ENCODE measurements around the gene KIAA0825.
A peak's percentile ranks its signal among the peaks of the same experiment; 100 is the strongest.
"Not testable (repeated sequence)": the region's sequence is repeated elsewhere in the genome, so short reads cannot be mapped to it uniquely, and the experiment has no call there.

KIAA0825 gene

DNA sequence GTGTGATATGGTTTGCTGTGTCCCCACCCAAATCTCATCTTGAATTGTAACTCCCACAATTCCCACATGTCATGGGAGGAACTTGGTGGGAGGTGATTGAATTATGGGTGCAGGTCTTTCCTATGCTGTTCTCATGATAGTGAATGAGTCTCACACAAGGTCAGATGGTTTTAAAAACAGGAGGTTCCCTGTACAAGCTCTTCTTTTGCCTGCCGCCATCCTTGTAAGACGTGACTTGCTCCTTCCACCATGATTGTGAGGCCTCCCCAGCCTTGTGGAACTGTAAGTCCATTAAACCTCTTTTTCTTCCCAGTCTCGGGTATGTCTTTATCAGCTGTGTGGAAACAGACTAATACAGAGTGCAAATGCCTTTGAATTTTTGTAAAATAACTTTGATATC, 447.3 kb downstream of the KIAA0825 start:
- not testable (repeated sequence) for DNase-seq, ATAC-seq

DNA sequence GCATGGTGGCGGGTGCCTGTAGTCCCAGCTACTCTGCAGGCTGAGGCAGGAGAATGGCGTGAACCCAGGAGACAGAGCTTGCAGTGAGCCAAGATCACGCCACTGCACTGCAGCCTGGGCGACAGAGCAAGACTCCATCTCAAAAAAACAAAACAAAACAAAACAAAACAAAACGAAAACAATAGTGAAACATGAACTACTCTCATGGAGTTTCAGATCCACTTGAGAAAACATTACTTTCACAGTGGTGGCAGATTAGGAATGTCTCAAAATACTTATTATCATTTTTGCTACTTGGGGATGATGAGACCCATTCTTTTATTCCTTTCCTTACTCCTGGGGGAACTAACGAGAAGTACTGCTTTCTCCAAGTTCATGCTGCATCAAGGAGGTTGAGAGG, 448.2 kb downstream of the KIAA0825 start:
- not testable (repeated sequence) for DNase-seq, ATAC-seq

DNA sequence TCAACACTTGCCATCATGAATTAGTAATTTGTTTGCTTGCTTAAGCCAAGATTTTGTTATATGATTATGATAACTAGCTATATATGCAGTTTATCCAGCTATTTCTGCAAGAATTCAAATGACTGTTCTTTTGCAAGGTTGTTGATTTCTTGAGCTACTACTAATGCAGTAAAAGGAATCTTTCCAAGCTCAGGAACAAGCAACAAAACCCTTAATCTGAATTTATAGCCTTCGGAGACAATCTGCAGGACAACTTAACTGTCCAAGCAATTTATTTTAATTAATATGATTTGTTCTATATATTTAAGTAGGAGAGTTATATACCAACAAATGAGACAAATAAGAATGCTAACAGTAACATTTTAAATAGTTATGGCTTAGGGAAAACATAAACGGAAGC, 450.3 kb downstream of the KIAA0825 start:
- ATAC-seq (no peak), DNase-seq (no peak)

DNA sequence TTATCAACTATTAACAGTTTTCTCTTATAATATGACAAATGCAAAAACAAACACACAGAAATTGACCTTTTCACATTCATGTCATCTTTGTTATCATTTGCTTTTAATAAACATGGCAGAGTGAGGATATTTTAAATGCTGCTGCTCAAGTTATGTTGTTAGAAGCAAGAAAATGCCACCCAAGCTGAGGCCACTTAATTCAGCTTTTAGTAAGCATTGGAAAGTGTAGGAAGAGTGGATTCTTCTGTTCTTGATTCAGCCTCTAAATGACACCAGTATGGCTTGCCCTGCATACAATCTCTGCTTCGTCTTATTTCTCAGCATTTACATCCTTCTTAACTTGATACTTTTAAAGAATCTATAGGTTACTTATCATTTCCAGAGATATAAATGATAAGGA, 456.6 kb downstream of the KIAA0825 start:
- DNase-seq (no peak), ATAC-seq (no peak)

DNA sequence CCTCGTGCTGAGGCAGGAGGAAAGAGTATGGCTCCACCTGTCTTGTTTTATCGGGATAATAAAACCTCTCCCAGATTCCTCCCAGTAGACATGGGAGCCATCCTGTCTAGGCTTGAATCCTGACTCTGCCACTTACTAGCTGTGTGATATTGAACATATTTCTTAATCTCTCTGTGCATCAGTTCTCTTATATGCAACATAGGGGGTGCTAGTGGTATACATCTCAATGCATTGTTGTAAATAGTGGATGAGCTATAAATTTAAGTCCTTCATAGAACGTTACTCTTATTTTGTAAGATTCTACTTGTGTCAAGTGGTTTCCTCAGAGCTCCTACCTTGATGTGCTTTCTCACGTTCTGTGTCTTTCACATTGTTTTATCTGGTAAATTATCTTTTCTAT, 459.3 kb downstream of the KIAA0825 start:
- ATAC-seq (no peak), DNase-seq (no peak)

DNA sequence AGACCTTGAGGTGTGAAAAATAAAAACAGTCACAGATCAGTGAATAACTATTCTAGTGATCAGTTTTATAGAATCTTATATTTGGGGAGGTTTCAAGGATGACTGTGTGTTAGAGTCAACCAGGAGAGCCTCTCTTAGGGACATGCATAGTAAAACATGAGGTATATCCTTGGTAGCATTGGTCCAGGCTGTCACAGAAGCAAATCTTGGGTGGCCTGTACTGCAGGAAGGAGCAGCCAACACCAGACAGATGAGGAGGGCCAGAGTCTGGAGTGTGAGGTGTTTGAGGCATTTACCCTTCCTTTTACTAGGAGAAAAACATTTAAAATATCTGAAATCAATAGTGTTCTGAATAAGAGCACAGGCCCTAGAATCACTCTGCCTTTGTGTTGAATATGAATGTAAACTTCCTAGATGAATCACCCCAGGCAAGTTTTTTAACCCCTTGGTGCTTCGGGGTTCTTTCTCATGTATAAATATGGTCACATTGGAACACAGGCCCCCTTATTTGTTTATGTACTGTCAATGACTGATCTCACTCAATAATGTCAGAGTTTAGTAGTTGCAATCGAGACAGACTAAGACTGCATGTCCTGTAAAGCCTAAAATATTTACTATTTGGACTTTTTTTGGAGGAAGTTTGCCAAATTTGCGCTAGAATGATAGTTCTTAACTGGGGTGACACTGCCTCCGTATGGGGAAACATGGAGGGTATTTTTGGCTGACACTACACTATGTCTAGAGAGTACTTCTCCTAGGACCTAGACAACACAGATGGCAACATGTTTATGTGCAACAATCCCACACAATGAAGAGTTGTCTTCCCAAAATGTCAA, 460.5 kb downstream of the KIAA0825 start:
- DNase-seq (no peak), ATAC-seq (no peak)

DNA sequence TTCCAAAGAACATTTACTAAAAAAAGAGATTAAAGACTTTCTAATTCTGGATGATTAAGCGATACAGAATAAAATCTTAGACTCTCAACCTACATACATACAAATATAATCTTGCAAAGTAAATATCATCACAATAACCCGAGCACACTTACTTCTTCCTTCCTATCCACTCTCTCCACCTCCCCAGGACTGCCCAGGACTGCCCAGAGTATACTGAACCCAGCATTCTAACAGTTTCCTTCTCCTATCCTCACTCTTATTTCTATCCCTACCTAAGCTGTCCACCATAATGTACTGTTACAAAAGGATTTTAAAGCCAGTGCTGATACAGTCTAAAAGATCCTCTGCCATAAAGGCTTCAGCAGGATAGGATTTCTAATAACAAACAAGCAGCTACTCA, 463.7 kb downstream of the KIAA0825 start:
- no peak for ATAC-seq
- DNase-seq = no peak

DNA sequence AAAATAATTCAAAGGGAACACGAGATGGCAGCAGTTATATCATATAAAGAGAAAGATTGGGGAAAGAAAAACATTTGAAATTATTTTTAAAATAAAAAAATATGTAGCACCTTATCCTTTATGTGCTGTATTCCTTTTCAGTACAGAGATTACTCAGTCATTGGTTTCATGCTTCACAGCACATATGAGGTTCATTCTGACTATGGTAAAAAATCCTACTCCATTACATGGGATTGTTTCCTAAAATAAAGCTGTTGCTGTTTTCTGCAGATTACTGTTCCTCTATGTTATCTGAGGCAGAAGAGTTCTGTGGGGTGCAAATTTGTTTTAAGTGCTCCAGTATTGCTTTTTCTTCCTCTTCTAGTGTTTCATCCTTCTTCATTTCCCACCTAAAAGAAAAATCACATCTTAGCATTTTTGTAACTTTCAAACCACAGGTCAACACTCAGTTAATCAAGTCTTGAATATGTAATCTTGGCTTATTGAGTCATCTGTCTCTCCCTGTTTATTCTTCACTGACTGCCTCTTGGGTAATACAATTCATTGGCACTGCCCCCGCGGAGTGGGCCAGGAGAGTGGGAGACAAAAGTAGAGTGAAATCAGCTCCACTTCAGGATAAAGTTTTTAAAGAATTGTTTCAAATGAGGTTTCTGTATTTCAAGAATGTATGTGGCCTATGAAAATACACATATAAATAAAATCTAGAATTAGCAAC, 464.5 kb downstream of the KIAA0825 start:
- no peak for ATAC-seq
- no peak for DNase-seq

DNA sequence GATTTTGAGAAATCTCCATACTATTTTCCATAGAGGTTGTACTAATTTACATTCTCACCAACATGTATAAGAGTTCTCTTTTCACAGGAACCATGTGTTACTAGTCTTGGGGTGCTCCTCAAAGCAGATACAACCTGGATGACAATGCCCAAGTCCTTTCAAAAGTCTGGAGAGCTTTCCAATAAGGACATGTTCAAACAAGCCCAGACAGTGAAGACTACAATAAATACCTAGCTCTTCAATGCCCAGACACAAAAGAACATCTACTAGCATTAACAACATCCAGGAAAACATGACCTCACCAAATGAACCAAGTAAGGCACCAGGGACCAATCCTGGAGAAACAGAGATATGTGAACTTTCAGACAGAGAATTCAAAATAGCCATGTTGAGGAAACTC, 474.8 kb downstream of the KIAA0825 start:
- DNase-seq, ATAC-seq: not testable (repeated sequence)

DNA sequence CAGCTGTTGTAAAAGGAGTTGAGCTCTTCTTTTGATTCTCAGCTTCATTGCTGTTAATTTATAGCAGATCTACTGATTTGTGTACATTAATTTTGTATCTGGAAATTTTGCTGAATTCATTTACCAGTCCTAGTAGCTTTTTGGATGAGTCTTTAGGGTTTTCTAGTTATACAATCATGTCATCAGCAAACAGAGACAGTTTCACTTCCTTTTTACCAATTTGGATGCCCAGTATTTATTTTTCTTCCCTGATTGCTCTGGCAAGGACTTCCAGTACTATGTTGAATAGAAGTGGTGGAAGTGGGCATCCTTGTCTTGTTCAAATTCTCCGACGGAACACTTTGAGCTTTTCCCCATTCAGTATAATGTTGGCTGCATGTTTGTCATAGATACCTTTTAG, 478.1 kb downstream of the KIAA0825 start:
- no peak for DNase-seq
- ATAC-seq = no peak

DNA sequence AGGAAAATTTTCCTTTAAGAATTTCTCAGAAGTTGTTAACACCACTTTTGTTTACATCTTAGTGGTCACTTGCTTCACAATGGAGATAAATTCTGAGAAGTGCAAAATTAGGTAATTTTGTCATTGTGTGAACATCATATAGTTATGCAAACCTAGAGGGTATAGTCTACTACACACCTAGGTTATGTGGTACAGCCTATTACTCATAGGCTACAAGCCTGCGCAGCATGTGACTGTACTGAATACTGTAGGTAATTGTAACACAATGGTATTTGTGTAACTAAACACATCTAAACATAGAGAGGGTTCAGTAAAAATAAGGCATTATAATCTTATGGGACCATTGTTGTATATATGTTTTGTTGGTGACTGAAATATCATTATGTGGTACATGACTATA, 488.3 kb downstream of the KIAA0825 start:
- ATAC-seq (no peak), DNase-seq (no peak)

DNA sequence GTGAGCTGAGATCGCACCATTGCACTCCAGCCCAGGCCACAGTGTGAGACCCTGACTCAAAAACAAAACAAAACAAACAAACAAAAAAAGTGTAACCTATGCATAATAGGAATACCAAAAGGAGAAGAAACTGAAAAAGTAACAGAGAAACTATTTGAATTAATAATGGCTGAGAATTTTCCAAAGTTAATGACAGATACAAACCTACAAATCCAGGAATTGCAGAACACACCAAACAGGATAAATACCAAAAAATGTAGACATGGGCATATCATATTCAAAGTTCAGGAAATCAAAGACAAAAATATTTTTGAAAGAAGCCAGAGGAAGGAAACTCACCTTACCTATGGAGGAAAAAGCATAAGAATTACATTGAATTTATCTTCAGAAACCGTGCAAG, 493.3 kb downstream of the KIAA0825 start:
- no peak for ATAC-seq
- no peak for DNase-seq

DNA sequence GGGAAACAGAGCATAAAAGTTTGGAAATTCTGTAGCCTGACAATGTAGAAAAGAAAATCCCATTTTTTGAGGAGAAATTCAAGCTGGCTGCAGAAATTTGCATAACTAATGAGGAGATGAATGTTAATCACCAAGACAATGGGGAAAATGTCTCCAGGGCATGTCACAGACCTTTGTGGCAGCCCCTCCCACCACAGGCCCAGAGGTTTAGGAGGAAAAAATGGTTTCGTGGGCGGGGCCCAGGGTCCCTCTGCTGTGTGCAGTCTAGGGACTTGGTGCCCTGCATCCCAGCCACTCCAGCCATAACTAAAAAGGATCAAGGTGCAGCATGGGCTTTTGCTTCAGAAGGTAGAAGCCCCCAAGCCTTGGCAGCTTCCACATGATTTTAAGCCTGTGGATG, 502.1 kb downstream of the KIAA0825 start:
- not testable (repeated sequence) for ATAC-seq

DNA sequence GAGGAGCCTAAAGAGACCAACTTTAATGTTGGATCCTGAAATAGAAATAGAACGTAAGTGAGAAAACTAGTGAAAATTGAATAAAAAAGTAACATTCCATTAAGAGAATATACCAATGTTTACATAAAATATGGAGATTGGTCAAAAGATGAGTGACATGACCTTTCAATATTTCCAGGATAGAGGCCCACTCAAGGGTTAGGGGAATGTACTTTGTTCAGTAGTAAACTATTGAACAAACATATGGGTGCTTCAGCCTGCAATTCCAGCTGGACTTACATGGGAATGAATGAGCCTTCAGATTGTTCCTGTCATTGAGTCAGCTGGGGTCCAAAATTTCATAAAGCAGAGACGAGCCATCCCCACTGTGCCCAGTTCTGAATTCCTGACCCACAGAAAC, 505.3 kb downstream of the KIAA0825 start:
- no peak for ATAC-seq
- DNase-seq = no peak

More for the DNA sequence above, 502.1 kb downstream of the KIAA0825 start:
- DNase-seq = not testable (repeated sequence)

DNA sequence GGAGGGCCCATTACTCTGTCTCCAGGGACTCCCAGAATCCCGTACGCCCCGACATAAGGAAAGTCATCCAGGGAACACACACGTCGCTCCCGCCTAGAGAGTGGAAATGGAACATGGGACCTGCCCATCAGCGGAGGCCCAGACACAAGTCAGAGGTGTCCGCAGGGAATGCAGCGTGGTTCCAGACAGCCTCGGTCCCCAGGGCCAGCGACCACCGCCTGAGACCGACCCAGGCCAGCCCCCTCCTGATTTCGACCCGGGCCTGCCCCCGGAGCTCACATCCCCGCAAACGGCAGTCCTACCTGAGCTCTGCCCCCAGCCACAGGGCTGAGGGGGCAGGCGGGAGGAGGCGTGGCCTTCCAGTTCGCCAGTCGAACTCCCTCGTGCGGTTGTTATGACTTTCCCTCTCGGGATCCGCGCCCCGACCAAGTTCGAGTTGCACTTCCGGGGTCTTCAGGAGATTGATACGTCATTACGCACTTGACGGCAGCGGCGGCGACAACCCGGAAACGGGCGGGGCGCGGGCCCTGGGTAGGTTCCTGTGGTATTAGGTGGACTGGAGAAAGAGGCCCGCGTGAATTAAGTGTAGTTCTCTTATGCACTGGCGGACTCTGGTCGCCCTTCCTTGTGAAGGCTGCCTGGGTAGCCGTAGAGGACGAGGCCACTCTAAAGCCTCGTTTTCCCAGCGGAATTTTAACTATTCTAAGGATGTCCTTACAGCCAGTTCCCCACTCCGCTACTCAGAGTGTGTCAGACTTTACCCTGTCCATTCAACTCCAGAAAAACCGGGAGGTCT, 507.0 kb downstream of the KIAA0825 start:
- peak; percentile 97 for ATAC-seq
- DNase-seq = peak; percentile 93

DNA sequence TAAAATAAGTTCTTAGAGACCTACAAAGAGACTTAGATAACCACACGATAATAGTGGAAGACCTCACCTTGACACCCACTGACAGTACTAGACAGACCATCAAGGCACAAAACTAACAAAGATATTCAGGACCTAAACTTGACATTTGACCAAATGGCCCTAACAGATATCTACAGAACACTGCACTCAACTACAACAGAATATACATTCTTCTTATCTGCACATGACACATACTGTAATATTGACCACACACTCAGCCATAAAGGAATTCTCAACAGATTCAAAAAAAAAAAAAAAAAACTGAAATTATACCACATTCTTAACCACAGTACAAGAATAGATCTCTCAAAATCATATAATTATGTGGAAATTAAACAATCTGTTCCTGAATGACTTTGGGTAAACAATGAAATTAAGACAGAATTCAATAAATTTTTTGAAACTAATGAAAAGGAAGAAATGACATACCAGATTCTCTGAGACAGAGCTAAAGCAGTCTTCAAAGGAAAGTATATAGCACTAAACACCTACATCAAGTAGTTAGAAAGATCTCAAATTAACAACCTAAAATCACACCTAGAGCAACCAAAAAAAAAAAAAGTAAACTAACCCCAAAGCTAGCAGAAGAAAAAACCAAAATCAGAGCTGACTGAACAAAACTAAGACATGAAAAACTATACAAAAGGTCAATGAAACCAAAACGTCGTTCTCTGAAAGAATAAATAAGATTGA, 514.7 kb downstream of the KIAA0825 start:
- no peak for ATAC-seq
- no peak for DNase-seq
